NB4 (cell line): ENCODE results near the gene POC1A.

Experiments
- POLR2A ChIP-seq: IDR thresholded peaks from 2 replicates; pipeline ENCODE4 v1.6.1; 2011; ENCODE audit warnings: mild to moderate bottlenecking; ENCODE audit not compliant: insufficient read length; ENCODE audit errors: extremely low read depth
- TF ChIP-seq, protein P1 (sequence below): IDR thresholded peaks from one replicate; pipeline ENCODE4 v1.5.1; 2012; ENCODE audit warnings: low read depth, low read length
- TF ChIP-seq, protein P2 (sequence below): IDR thresholded peaks from 2 replicates; pipeline ENCODE4 v1.6.1; 2011; ENCODE audit warnings: low read depth, low read length

DNA sequence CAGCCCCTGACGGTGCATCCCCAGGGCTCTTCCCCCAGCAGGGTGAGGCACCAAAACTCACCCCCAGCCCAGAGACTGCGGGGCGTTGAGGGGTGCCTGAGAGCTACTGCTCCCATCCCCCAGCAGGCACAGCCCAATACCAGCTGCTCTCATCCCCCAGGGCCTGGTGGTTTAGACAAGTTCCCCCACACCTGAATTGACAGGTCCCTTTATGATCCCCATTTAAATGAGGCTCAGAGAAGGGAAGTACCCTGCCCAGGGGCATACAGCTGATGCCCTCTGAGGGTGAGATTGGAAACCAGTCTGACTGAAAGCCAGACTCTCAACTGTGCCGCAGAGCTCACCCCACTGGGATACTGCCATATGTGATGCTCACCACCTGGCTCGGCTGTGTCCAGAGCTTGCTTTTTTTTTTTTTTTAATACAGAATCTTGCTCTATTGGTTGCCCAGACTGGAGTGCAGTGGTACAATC lies 118.0 kb downstream of the POC1A start:
- TF ChIP-seq, protein P1, sequence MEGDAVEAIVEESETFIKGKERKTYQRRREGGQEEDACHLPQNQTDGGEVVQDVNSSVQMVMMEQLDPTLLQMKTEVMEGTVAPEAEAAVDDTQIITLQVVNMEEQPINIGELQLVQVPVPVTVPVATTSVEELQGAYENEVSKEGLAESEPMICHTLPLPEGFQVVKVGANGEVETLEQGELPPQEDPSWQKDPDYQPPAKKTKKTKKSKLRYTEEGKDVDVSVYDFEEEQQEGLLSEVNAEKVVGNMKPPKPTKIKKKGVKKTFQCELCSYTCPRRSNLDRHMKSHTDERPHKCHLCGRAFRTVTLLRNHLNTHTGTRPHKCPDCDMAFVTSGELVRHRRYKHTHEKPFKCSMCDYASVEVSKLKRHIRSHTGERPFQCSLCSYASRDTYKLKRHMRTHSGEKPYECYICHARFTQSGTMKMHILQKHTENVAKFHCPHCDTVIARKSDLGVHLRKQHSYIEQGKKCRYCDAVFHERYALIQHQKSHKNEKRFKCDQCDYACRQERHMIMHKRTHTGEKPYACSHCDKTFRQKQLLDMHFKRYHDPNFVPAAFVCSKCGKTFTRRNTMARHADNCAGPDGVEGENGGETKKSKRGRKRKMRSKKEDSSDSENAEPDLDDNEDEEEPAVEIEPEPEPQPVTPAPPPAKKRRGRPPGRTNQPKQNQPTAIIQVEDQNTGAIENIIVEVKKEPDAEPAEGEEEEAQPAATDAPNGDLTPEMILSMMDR: no peak
- no peak for TF ChIP-seq POLR2A
- TF ChIP-seq, protein P2, sequence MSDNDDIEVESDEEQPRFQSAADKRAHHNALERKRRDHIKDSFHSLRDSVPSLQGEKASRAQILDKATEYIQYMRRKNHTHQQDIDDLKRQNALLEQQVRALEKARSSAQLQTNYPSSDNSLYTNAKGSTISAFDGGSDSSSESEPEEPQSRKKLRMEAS: no peak
